Heart right ventricle (tissue), 16 donors: ENCODE data around the gene RFFL. TPM values are rescaled to one million over a fixed set of nuclear protein-coding genes. Genes with fewer than 3 reads are reported as not detected.

ENCODE experiments used
- ATAC-seq, 8 donors: fragments of 200-7000 bp; cut with Tn5 transposase; one replicate each; pipeline ENCODE4 v1.9.1; 2020; ENCODE audit warnings: mild to moderate bottlenecking in 8 of 8, moderate library complexity in 8 of 8, moderate number of reproducible peaks in 1 of 8
- DNase-seq, 2 donors: peaks; one replicate each; pipeline ENCODE4 v3.0.0-alpha.2; 2020
- H3K27ac ChIP-seq, 10 donors: fragments of 200-600 bp; sonication (generic) in 2 of 10; one replicate each; pipeline versions ENCODE4 v1.5.0 to v1.8.0; 2020 to 2022; ENCODE audit warnings: mild to moderate bottlenecking in 3 of 10
- H3K27me3 ChIP-seq, 7 donors: fragments of 200-600 bp; one replicate each; pipeline ENCODE4 v1.8.0; 2021 to 2022; ENCODE audit warnings: mild to moderate bottlenecking in 2 of 7
- H3K36me3 ChIP-seq, 9 donors: fragments of 200-600 bp; sonication (generic) in 1 of 9; one replicate each; pipeline versions ENCODE4 v1.5.0 to v1.8.0; 2020 to 2022; ENCODE audit warnings: mild to moderate bottlenecking in 2 of 9
- H3K4me1 ChIP-seq, 9 donors: fragments of 200-600 bp; sonication (generic) in 1 of 9; one replicate each; pipeline versions ENCODE4 v1.5.0 to v1.8.0; 2020 to 2022; ENCODE audit warnings: mild to moderate bottlenecking in 4 of 9
- H3K4me3 ChIP-seq, 10 donors: fragments of 200-600 bp; sonication (generic) in 2 of 10; one replicate each; pipeline versions ENCODE4 v1.5.0 to v1.8.0; 2020 to 2022; ENCODE audit warnings: mild to moderate bottlenecking in 7 of 10, moderate library complexity in 2 of 10
- H3K9me3 ChIP-seq, 11 donors: fragments of 200-600 bp in 10 of 11; sonication (generic) in 2 of 11; one replicate each; pipeline versions ENCODE4 v1.5.0 to v1.8.0; 2013 to 2022; ENCODE audit warnings: mild to moderate bottlenecking in 2 of 11, control low read depth in 1 of 11, moderate library complexity in 1 of 11
- CTCF ChIP-seq, 9 donors: fragments of 200-600 bp; sonication (generic) in 2 of 9; IDR thresholded peaks; one replicate each; pipeline versions ENCODE4 v1.5.0 to v1.8.0; 2021 to 2022; ENCODE audit warnings: antibody characterized with exemption in 9 of 9, mild to moderate bottlenecking in 5 of 9, moderate library complexity in 1 of 9
- WGBS, 2 donors: extraction: QIAGEN DNeasy Blood & Tissue Kit; methylation state at CpG; one replicate each; pipeline ENCODE4 v1.1.7; 2013; ENCODE audit warnings: inconsistent platforms in 1 of 2; 5-methylcytosine and 5-hydroxymethylcytosine counted together
- intact Hi-C, 10 donors: fragments of 100-400 bp; cut with DNase I; formaldehyde crosslinking; loops; one replicate each; pipeline versions ENCODE4 v1.11.1 to v1.14.2; 2022
- polyA plus RNA-seq, 2 donors: library from polyadenylated mRNA; stranded (reverse); fragments of 200-250 nt; gene quantifications; one replicate each; pipeline ENCODE4 v1.2.3, GENCODE V29; 2013
- total RNA-seq, 10 donors: library from RNA; stranded (reverse); fragmentation: NEBNext Ultra II Directional in 3 of 10; extraction: Animal tissue kit (Norgen Biotek cat#: 25700) in 3 of 10; gene quantifications; one replicate each; pipeline versions ENCODE4 v1.2.1 to v1.2.4, GENCODE V29; 2021 to 2023
- donor health status: Arrhythmogenic right ventricular cardiomyopathy.
- donor health status: ischemic (EF 13 %, LVEDD 7.1; RV severe dilation, severe dysfunction).
- donor health status: healthy with polysubstance abuse.
- donor health status: DM: no; HTN: yes; CAD: no.
- donor health status: DM: no; HTN: no; CAD: no.
- donor health status: ischemic (EF 25% LVEDD 6.9; RV normal size, moderate dysfunction).
- donor health status: ischemic (EF 25% LVEDD 5.7; RV mildly dilated, moderate dysfunction).
- donor health status: healthy.
- donor health status: DM: yes; HTN: yes; CAD: no.
- donor health status: Ischemic cardiomyopathy.
- donor health status: ischemic (EF 35%, LVEDD 5.7; RV mildly dilated, moderate dysfunction).
- donor health status: nonischemic (EF 11% LVEDD 7.7; RV severe dilation, severe dysfunction).
- donor health status: DM: yes; HTN: yes; CAD: no.
- donor health status: PGD.
- donor health status: ischemic (EF 29% LVEDD 5.4; RV normal size, mild dysfunction).
- donor health status: nonischemic (EF 23%, LVEDD 6.1; RV moderate dilation, normal function).

RFFL gene
- total and polyA plus RNA-seq, 12 donors: 2.3 to 19.3 (median 13.5) TPM

- intact Hi-C loops: loop anchor here in 3 of 10 donors (2.0 to 5.0 kb wide), 2 partner anchors 20 to 107 kb away; partner anchors contain the start of genes CCT6B (in 1 of the 3) and ZNF830 (in 1 of the 3)
- H3K4me1 ChIP-seq: peaks cover 0 to 33% (median 25%) of the 10 kb centered on the region in 9 donors
- H3K36me3 ChIP-seq: peaks cover 0 to 21% (median 0%) of the 10 kb centered on the region in 9 donors
Observed at GRCh38 chr17:34980353-34980680, 83.2 kb downstream of the RFFL start, which contains the start of gene LIG3. Gene LIG3, plus strand, starts transcription at chr17:34980512. Its CDS starts 2,494 bp downstream, at chr17:34983006.

GRCh38 chr17:34979650-34980352 lies 83.7 kb downstream of the RFFL start:
- peak in 2 of 8 donors; percentile 10 to 23 for ATAC-seq
- WGBS, 2 donors: 15 to 16% methylated on average over 15 of the region's 15 CpGs
- peaks cover 0 to 32% (median 25%) of the 10 kb centered on the region in 9 donors for H3K4me1 ChIP-seq

More at GRCh38 chr17:34980353-34980680, 83.2 kb downstream of the RFFL start, which contains the start of gene LIG3:
- no peak for TF ChIP-seq CTCF (IDR thresholded peaks at IDR 0.05)
- Histone ChIP-seq H3K4me3 (peak within 1 kb of the TSS; percentile 94 to 99 (median 96)), H3K9me3 (no peaks in the 10 kb centered on the region), H3K27ac (peak within 1 kb of the TSS; percentile 98 to 100 (median 99)), H3K27me3 (no peaks in the 10 kb centered on the region)
- ATAC-seq (peak; percentile 92 to 97 (median 95)), DNase-seq (peak; percentile 93 to 95)
- 0% methylated on average over 39 of the region's 39 CpGs for whole genome bisulfite sequencing, 2 donors

GRCh38 chr17:34979153-34979552 lies 84.4 kb downstream of the RFFL start:
- no peaks in the 10 kb centered on the region for H3K27me3 ChIP-seq
- WGBS, 2 donors: 90 to 94% methylated on average over 7 of the region's 7 CpGs
- no peak for DNase-seq
- H3K9me3 ChIP-seq: no peaks in the 10 kb centered on the region
- no peak for ATAC-seq
- H3K4me1 ChIP-seq: peaks cover 0 to 31% (median 25%) of the 10 kb centered on the region in 9 donors
- no peak for TF ChIP-seq CTCF (IDR thresholded peaks at IDR 0.05)
- H3K4me3 ChIP-seq: no peak overlapping the region
- peak overlapping the region in 1 of 10 donors; percentile 99 for H3K27ac ChIP-seq
- intact Hi-C loops: no loop called here
- peaks cover 0 to 12% (median 0%) of the 10 kb centered on the region in 9 donors for H3K36me3 ChIP-seq

More at GRCh38 chr17:34979650-34980352, 83.7 kb downstream of the RFFL start:
- intact Hi-C loops: loop anchor here in 3 of 10 donors (2.0 to 5.0 kb wide), 2 partner anchors 19 to 108 kb away; partner anchors contain the start of genes CCT6B (in 1 of the 3) and ZNF830 (in 1 of the 3)
- no peaks in the 10 kb centered on the region for H3K9me3 ChIP-seq
- H3K27me3 ChIP-seq: no peaks in the 10 kb centered on the region
- no peak for DNase-seq
- TF ChIP-seq CTCF (IDR thresholded peaks at IDR 0.05): no peak
- H3K4me3 ChIP-seq: peak overlapping the region; percentile 94 to 99 (median 96)
- peaks cover 0 to 16% (median 0%) of the 10 kb centered on the region in 9 donors for H3K36me3 ChIP-seq
- peak overlapping the region; percentile 98 to 100 (median 99) for H3K27ac ChIP-seq

- intact Hi-C loops: no loop called here
Observed at GRCh38 chr17:34974794-34975785, 88.4 kb downstream of the RFFL start.

More at GRCh38 chr17:34974794-34975785, 88.4 kb downstream of the RFFL start:
- no peak for TF ChIP-seq CTCF (IDR thresholded peaks at IDR 0.05)
- Histone ChIP-seq H3K9me3 (no peaks in the 10 kb centered on the region), H3K27ac (no peak overlapping the region), H3K36me3 (no peaks in the 10 kb centered on the region), H3K4me3 (no peak overlapping the region), H3K27me3 (no peaks in the 10 kb centered on the region), H3K4me1 (peaks cover 0 to 11% (median 7%) of the 10 kb centered on the region in 9 donors)
- DNase-seq (no peak), ATAC-seq (no peak)
- WGBS, 2 donors: 90 to 96% methylated on average over 3 of the region's 3 CpGs
